ENCODE results near the gene S100Z.

GRCh38 chr5:76938177-76938576 lies 88.4 kb downstream of the S100Z start:
- TF ChIP-seq BHLHE40 (IDR thresholded peaks at IDR 0.05; ENCODE audit: low read depth, low read length), result no peak
- no peak for TF ChIP-seq POLR2AphosphoS2 (conservative IDR thresholded peaks at IDR 0.05; ENCODE audit: low read length)

All from A549 (cell line).